Activated CD8-positive, alpha-beta T cell treated with anti-CD3 and anti-CD28 coated beads for 36 hours (primary cell): Measurements from ENCODE around the gene ASXL2. TPM values are rescaled to one million over a fixed set of nuclear protein-coding genes. Genes with fewer than 3 reads are reported as not detected.

Experiments used
- ATAC-seq: fragments of 200-7000 bp; cut with Tn5 transposase; one replicate; pipeline ENCODE4 v1.10.0; 2021; ENCODE audit warnings: mild to moderate bottlenecking, moderate library complexity
- CTCF ChIA-PET: fragments of 350-600 bp; sonication (Branson Sonifier 250); formaldehyde crosslinking; loops from one replicate; lab custom pipeline; 2021; ENCODE audit warnings: antibody characterized with exemption; lab: Charles Lee
- POLR2A ChIA-PET: fragments of 350-600 bp; sonication (Branson Sonifier 250); formaldehyde crosslinking; loops from one replicate; lab custom pipeline; 2021; ENCODE audit warnings: antibody characterized with exemption; lab: Charles Lee
- DNase-seq: peaks from one replicate; pipeline ENCODE4 v3.0.0-alpha.2; 2020
- H3K27ac Mint-ChIP-seq: one replicate; pipeline ENCODE4 v1.8.0; 2021; ENCODE audit warnings: mild to moderate bottlenecking, mixed read lengths
- H3K27me3 Mint-ChIP-seq: one replicate; pipeline ENCODE4 v1.8.0; 2021; ENCODE audit warnings: mixed read lengths
- H3K36me3 Mint-ChIP-seq: one replicate; pipeline ENCODE4 v1.8.0; 2021; ENCODE audit warnings: low read depth, mixed read lengths
- H3K4me1 Mint-ChIP-seq: one replicate; pipeline ENCODE4 v1.8.0; 2021; ENCODE audit warnings: low read depth, mixed read lengths
- H3K4me3 Mint-ChIP-seq: one replicate; pipeline ENCODE4 v1.8.0; 2021; ENCODE audit warnings: mild to moderate bottlenecking, moderate library complexity, mixed read lengths
- H3K9me3 Mint-ChIP-seq: one replicate; pipeline ENCODE4 v1.8.0; 2021; ENCODE audit warnings: mixed read lengths
- CTCF ChIP-seq: fragments of 200-600 bp; IDR thresholded peaks from one replicate; pipeline ENCODE4 v1.8.0; 2022; ENCODE audit warnings: antibody characterized with exemption, mild to moderate bottlenecking
- intact Hi-C: fragments of 100-400 bp; cut with micrococcal nuclease; formaldehyde crosslinking; loops from one replicate; pipeline ENCODE4 v1.10.0; 2022
- total RNA-seq, 2 experiments: library from RNA; stranded (reverse); gene quantifications; one replicate each; pipeline ENCODE4 v1.2.3, GENCODE V29; 2021

Gene ASXL2
- total RNA-seq, 2 experiments from 2014 or later: 42.5 to 42.8 TPM

- no peak for DNase-seq
- Mint-ChIP-seq H3K27ac (no peak overlapping the region), H3K4me1 (no peaks in the 10 kb centered on the region), H3K4me3 (no peak overlapping the region), H3K36me3 (no peaks in the 10 kb centered on the region), H3K27me3 (no peaks in the 10 kb centered on the region), H3K9me3 (no peaks in the 10 kb centered on the region)
- POLR2A ChIA-PET: no interaction called here
- no peak for ATAC-seq
- no peak for TF ChIP-seq CTCF
- intact Hi-C loops: no loop called here
- CTCF ChIA-PET: no interaction called here
Measured at GRCh38 chr2:25891672-25892071, 13.4 kb upstream of the ASXL2 start.

- ChIA-PET CTCF (no interaction called here), POLR2A (interaction anchor here (0.6 kb wide), 1 partner anchor 20 kb away, joined by 3 read pairs; no protein-coding TSS in a partner anchor)
Measured at GRCh38 chr2:25887624-25888242, 9.4 kb upstream of the ASXL2 start.

GRCh38 chr2:25885933-25886332, 7.6 kb upstream of the ASXL2 start:
- no peaks in the 10 kb centered on the region for H3K36me3 Mint-ChIP-seq
- POLR2A ChIA-PET: no interaction called here

More at GRCh38 chr2:25887624-25888242, 9.4 kb upstream of the ASXL2 start:
- no peaks in the 10 kb centered on the region for H3K36me3 Mint-ChIP-seq
- no peaks in the 10 kb centered on the region for H3K9me3 Mint-ChIP-seq
- ATAC-seq: no peak
- no peak overlapping the region for H3K4me3 Mint-ChIP-seq
- H3K27ac Mint-ChIP-seq: no peak overlapping the region
- intact Hi-C loops: no loop called here
- no peaks in the 10 kb centered on the region for H3K4me1 Mint-ChIP-seq
- DNase-seq: no peak
- H3K27me3 Mint-ChIP-seq: peaks cover 2% of the 10 kb centered on the region
- no peak for TF ChIP-seq CTCF

GRCh38 chr2:25881764-25882163, 3.5 kb upstream of the ASXL2 start:
- no peak overlapping the region for H3K4me3 Mint-ChIP-seq
- ATAC-seq: no peak
- H3K4me1 Mint-ChIP-seq: peaks cover 24% of the 10 kb centered on the region
- no peaks in the 10 kb centered on the region for H3K9me3 Mint-ChIP-seq
- H3K27ac Mint-ChIP-seq: no peak overlapping the region
- no peak for DNase-seq
- ChIA-PET CTCF (interaction anchor here (3.8 kb wide), 1 partner anchor 274 kb away, joined by 17 read pairs; no protein-coding TSS in a partner anchor), POLR2A (interaction anchor here (0.9 kb wide), 1 partner anchor 45 kb away, joined by 3 read pairs; no protein-coding TSS in a partner anchor)
- H3K36me3 Mint-ChIP-seq: peaks cover 3% of the 10 kb centered on the region
- intact Hi-C loops: no loop called here
- peaks cover 2% of the 10 kb centered on the region for H3K27me3 Mint-ChIP-seq
- no peak for TF ChIP-seq CTCF

More at GRCh38 chr2:25885933-25886332, 7.6 kb upstream of the ASXL2 start:
- intact Hi-C loops: no loop called here
- no peak for TF ChIP-seq CTCF
- Mint-ChIP-seq H3K4me1 (peaks cover 4% of the 10 kb centered on the region), H3K27ac (no peak overlapping the region), H3K4me3 (no peak overlapping the region), H3K27me3 (peaks cover 2% of the 10 kb centered on the region), H3K9me3 (no peaks in the 10 kb centered on the region)
- ATAC-seq (no peak), DNase-seq (no peak)
- CTCF ChIA-PET: no interaction called here

GRCh38 chr2:25879133-25879730, 945 bp upstream of the ASXL2 start:
- DNase-seq (no peak), ATAC-seq (no peak)
- Mint-ChIP-seq H3K27me3 (no peaks in the 10 kb centered on the region), H3K4me1 (peaks cover 40% of the 10 kb centered on the region), H3K27ac (peak overlapping the region; percentile 98), H3K9me3 (no peaks in the 10 kb centered on the region), H3K36me3 (peaks cover 13% of the 10 kb centered on the region), H3K4me3 (peak overlapping the region; percentile 95)
- ChIA-PET POLR2A (interaction anchor here (0.6 to 3.0 kb wide), 6 partner anchors 12 to 299 kb away, joined by 3 to 13 read pairs (median 4); no protein-coding TSS in a partner anchor), CTCF (interaction anchor here (0.9 to 3.8 kb wide), 9 partner anchors 11 to 517 kb away, joined by 3 to 25 read pairs (median 6); no protein-coding TSS in a partner anchor)
- intact Hi-C loops: no loop called here
- TF ChIP-seq CTCF: no peak
